Nephron progenitor cell (in vitro differentiated cells): ENCODE measurements around the gene ZNF438.
A peak's percentile ranks its signal among the peaks of the same experiment; 100 is the strongest.

Experiments
- DNase-seq: peaks from one replicate; pipeline ENCODE4 v3.0.0; 2021
- H3K27ac Mint-ChIP-seq: 2 replicates; pipeline ENCODE4 v1.8.0; 2021; ENCODE audit warnings: mild to moderate bottlenecking, moderate library complexity, mixed read lengths
- H3K27me3 Mint-ChIP-seq: 2 replicates; pipeline ENCODE4 v1.8.0; 2021; ENCODE audit warnings: mild to moderate bottlenecking, low read depth, mixed read lengths; ENCODE audit not compliant: poor library complexity
- H3K36me3 Mint-ChIP-seq: 2 replicates; pipeline ENCODE4 v1.8.0; 2021; ENCODE audit warnings: low read depth, mixed read lengths
- H3K4me1 Mint-ChIP-seq: 2 replicates; pipeline ENCODE4 v1.8.0; 2021; ENCODE audit warnings: mixed read lengths
- H3K4me3 Mint-ChIP-seq: 2 replicates; pipeline ENCODE4 v1.8.0; 2021; ENCODE audit warnings: mild to moderate bottlenecking, moderate library complexity, mixed read lengths
- H3K9me3 Mint-ChIP-seq: 2 replicates; pipeline ENCODE4 v1.8.0; 2021; ENCODE audit warnings: mild to moderate bottlenecking, moderate library complexity, mixed read lengths
- TF ChIP-seq, protein P1 (sequence below): fragments of 200-600 bp; sonication (generic); IDR thresholded peaks from 2 replicates; pipeline ENCODE4 v1.5.0; 2021; ENCODE audit warnings: antibody characterized with exemption

ZNF438 gene

DNA sequence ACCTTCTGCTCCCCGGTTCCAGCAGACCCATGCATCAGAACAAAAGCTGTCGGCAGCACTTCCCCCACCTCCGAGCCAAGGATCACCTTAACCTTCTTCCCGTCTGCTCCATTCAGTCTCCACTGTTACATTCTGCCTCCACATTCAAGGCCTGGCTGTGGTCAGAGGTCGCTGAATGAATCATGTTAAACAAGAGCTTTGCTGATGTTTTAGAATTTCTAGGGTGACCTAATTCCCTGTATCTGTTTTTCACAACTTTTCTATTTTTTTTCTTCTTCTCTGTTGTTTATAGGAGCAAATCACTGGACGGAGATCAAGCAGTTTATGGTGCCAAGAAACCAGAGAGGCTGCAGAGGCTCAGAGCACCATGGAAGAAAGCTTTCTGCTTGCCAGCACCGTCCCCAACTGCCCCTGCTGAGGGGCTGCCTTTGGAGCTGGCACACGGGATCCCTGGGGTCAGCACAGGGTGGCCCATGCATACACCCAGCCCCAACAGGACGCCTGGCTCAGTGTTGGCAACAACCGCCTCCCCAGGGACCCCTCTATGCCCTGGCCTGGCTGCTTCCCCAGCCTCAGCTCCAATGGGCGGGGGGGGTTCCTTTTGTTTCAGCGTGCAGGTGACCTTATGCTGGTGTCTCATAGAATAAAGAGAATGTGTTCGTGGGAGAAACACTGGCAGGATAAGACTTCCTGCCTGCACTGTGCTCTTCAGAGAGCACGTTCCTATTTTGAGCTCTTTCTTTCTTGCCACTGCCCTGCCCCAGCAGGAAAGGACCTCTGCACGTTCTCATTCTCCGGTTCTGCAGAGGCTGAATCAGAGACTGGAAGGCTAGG is 219.4 kb downstream of the ZNF438 start:
- Mint-ChIP-seq H3K36me3 (no peaks in the 10 kb centered on the region), H3K27ac (peak overlapping the region; percentile 16), H3K9me3 (peaks cover 9% of the 10 kb centered on the region), H3K4me1 (peaks cover 67% of the 10 kb centered on the region), H3K27me3 (peaks cover 13% of the 10 kb centered on the region), H3K4me3 (no peak overlapping the region)
- no peak for DNase-seq
- TF ChIP-seq, protein P1, sequence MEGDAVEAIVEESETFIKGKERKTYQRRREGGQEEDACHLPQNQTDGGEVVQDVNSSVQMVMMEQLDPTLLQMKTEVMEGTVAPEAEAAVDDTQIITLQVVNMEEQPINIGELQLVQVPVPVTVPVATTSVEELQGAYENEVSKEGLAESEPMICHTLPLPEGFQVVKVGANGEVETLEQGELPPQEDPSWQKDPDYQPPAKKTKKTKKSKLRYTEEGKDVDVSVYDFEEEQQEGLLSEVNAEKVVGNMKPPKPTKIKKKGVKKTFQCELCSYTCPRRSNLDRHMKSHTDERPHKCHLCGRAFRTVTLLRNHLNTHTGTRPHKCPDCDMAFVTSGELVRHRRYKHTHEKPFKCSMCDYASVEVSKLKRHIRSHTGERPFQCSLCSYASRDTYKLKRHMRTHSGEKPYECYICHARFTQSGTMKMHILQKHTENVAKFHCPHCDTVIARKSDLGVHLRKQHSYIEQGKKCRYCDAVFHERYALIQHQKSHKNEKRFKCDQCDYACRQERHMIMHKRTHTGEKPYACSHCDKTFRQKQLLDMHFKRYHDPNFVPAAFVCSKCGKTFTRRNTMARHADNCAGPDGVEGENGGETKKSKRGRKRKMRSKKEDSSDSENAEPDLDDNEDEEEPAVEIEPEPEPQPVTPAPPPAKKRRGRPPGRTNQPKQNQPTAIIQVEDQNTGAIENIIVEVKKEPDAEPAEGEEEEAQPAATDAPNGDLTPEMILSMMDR: no peak

DNA sequence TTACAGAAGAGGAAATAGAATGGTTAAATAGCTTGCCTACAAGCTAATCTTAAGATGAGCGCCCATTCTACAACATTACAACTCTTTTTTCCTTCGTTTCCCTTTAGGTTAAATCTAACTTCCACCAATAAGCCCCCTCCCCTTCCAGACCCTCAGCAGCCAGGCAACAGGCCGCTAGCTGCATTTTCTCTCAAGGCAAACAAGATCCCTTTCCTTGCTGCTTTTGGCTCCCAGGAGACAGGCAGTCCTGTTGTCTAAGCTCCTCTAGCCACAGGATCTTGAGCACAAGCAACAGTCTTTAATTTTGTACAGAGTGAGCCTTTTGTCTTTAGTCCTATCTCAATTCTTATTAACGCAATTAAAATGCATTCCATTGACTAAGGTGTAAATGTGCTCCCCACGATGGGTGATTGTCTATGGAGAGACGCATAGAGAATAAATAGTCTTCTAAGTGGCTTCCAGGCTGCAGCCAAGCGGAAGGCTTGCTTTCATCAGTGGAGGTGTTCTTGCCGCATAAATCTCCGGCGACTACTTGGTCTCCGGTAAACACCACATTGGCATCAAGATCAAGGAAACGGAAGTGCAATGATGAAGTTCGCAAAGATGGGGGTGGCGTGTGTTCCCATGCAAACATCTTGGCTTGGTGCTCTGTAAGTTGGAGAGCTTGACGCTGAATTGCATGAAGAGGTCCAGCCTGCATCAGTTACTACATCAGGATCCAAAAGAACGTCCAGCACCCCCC is 220.2 kb downstream of the ZNF438 start:
- no peak overlapping the region for H3K4me3 Mint-ChIP-seq
- DNase-seq: no peak
- H3K9me3 Mint-ChIP-seq: peaks cover 15% of the 10 kb centered on the region
- peaks cover 13% of the 10 kb centered on the region for H3K27me3 Mint-ChIP-seq
- peaks cover 66% of the 10 kb centered on the region for H3K4me1 Mint-ChIP-seq
- no peak overlapping the region for H3K27ac Mint-ChIP-seq
- H3K36me3 Mint-ChIP-seq: no peaks in the 10 kb centered on the region
- TF ChIP-seq, protein P1: no peak

DNA sequence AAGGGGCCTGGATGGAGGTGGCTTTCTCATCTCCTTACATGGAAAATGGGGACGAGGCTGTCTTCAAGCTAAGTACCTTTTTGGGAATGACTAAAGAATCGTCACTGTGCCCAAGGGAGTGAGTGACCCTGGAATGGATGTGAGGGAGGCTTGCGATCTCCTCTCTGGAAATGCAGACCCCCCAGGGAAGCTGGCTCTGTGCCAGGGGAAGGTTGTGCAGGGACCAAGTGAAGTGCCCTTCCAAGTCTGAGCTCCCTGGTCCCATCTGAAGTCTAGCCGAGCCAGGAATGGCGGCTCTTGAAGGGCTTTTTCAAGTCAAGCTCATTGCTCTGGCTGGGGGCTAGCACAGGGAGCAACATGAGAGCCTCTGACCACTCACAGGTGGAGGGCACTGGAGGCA is 221.2 kb downstream of the ZNF438 start:
- peaks cover 18% of the 10 kb centered on the region for H3K9me3 Mint-ChIP-seq
- peaks cover 62% of the 10 kb centered on the region for H3K4me1 Mint-ChIP-seq
- TF ChIP-seq, protein P1: no peak
- no peak for DNase-seq
- H3K36me3 Mint-ChIP-seq: no peaks in the 10 kb centered on the region
- peaks cover 13% of the 10 kb centered on the region for H3K27me3 Mint-ChIP-seq
- no peak overlapping the region for H3K4me3 Mint-ChIP-seq
- H3K27ac Mint-ChIP-seq: no peak overlapping the region

GRCh38 chr10:30806850-30807249 is 224.8 kb downstream of the ZNF438 start:
- no peak for DNase-seq
- TF ChIP-seq, protein P1: no peak
- peaks cover 8% of the 10 kb centered on the region for H3K27me3 Mint-ChIP-seq
- no peak overlapping the region for H3K4me3 Mint-ChIP-seq
- H3K9me3 Mint-ChIP-seq: peaks cover 26% of the 10 kb centered on the region
- no peaks in the 10 kb centered on the region for H3K36me3 Mint-ChIP-seq
- peaks cover 47% of the 10 kb centered on the region for H3K4me1 Mint-ChIP-seq
- no peak overlapping the region for H3K27ac Mint-ChIP-seq

DNA sequence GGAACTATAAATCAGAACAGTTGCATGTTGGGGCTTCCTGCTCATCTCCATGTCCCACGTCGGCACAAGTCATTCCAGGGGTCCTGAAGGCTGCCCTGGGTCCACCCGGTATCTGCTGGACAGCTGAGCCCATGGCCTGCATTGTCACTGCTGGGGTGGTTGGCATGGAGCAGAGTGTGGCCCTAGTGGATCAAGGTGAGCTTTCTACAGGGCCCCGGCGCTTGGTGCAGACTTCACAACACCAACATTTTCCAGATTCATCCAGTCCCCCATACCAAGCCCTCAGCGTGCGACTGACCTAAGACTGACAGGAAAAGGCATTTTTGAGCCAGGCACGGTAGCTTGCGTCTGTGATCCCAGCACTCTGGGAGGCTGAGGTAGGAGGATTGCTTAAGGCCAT is 226.6 kb downstream of the ZNF438 start:
- TF ChIP-seq, protein P1: no peak
- Mint-ChIP-seq H3K27me3 (peaks cover 8% of the 10 kb centered on the region), H3K27ac (no peak overlapping the region), H3K36me3 (no peaks in the 10 kb centered on the region), H3K4me3 (no peak overlapping the region), H3K4me1 (peaks cover 43% of the 10 kb centered on the region), H3K9me3 (peaks cover 26% of the 10 kb centered on the region)
- DNase-seq: no peak
